DOHH2 (cell line): Measurements from ENCODE around the gene CA14.

ENCODE experiments used
- H3F3A ChIP-seq: fragments of 200-600 bp; sonication (generic), shearing (Covaris generic); 2 replicates; pipeline ENCODE4 v1.6.0; 2016; ENCODE audit warnings: antibody characterized with exemption, mild to moderate bottlenecking; ENCODE audit not compliant: control insufficient read depth, insufficient read depth
- H3K27ac ChIP-seq: fragments of 200-600 bp; sonication (generic); 2 replicates; pipeline ENCODE4 v1.5.1; 2014; ENCODE audit warnings: low read depth, mild to moderate bottlenecking, low read length, moderate library complexity
- H3K27me3 ChIP-seq: fragments of 200-600 bp; sonication (generic); 2 replicates; pipeline ENCODE4 v1.6.1; 2014; ENCODE audit warnings: mild to moderate bottlenecking, low read length, mixed read lengths; ENCODE audit not compliant: control insufficient read depth
- H3K36me3 ChIP-seq: fragments of 200-600 bp; sonication (generic); 2 replicates; pipeline ENCODE4 v1.6.1; 2014; ENCODE audit warnings: mild to moderate bottlenecking, low read length, moderate library complexity, mixed read lengths; ENCODE audit not compliant: control insufficient read depth
- H3K4me1 ChIP-seq: fragments of 200-600 bp; sonication (generic); 2 replicates; pipeline ENCODE4 v1.6.1; 2014; ENCODE audit warnings: mild to moderate bottlenecking, low read length, mixed read lengths; ENCODE audit not compliant: control insufficient read depth
- H3K4me2 ChIP-seq: fragments of 200-600 bp; sonication (generic); 2 replicates; pipeline ENCODE4 v1.6.0; 2014; ENCODE audit warnings: mild to moderate bottlenecking, low read length, moderate library complexity
- H3K4me3 ChIP-seq: fragments of 200-600 bp; sonication (generic); 2 replicates; pipeline ENCODE4 v1.5.1; 2014; ENCODE audit warnings: mild to moderate bottlenecking, low read length, mixed read lengths
- H3K79me2 ChIP-seq: fragments of 200-600 bp; sonication (generic); 2 replicates; pipeline ENCODE4 v1.6.1; 2014; ENCODE audit warnings: mild to moderate bottlenecking, low read length, mixed read lengths; ENCODE audit not compliant: control insufficient read depth
- H3K9me2 ChIP-seq: fragments of 200-600 bp; sonication (generic); replicated peaks from 2 replicates; pipeline ENCODE4 v1.6.1; 2014; ENCODE audit warnings: mild to moderate bottlenecking, low read length, mixed read lengths; ENCODE audit not compliant: control insufficient read depth
- H3K9me3 ChIP-seq: fragments of 200-600 bp; sonication (generic); 2 replicates; pipeline ENCODE4 v1.6.1; 2014; ENCODE audit warnings: antibody characterized with exemption, low read length, mixed read lengths; ENCODE audit not compliant: control insufficient read depth, insufficient read depth
- H4K20me1 ChIP-seq: fragments of 200-600 bp; sonication (generic); 2 replicates; pipeline ENCODE4 v1.6.0; 2014; ENCODE audit warnings: low read depth, mild to moderate bottlenecking, antibody characterized with exemption, low read length, moderate library complexity; ENCODE audit not compliant: control insufficient read depth, insufficient read depth
- CTCF ChIP-seq: fragments of 200-600 bp; sonication (generic); IDR thresholded peaks from one replicate; pipeline ENCODE4 v1.5.1; 2014; ENCODE audit warnings: antibody characterized with exemption, mild to moderate bottlenecking, low read depth, low read length; ENCODE audit not compliant: poor library complexity, severe bottlenecking
- EZH2phosphoT487 ChIP-seq: fragments of 200-600 bp; sonication (generic); IDR thresholded peaks from 2 replicates; pipeline ENCODE4 v1.6.1; 2017; ENCODE audit warnings: borderline replicate concordance, mild to moderate bottlenecking, antibody characterized with exemption, low read length, moderate library complexity, mixed read lengths

Gene CA14

GRCh38 chr1:150256554-150257341 is 826 bp upstream of the CA14 start:
- no peak for TF ChIP-seq EZH2phosphoT487
- Histone ChIP-seq H3K27me3 (peaks cover 42% of the 10 kb centered on the region), H3K36me3 (no peaks in the 10 kb centered on the region), H3F3A (no peaks in the 10 kb centered on the region), H3K9me2 (no peaks in the 10 kb centered on the region), H3K4me3 (no peak overlapping the region), H4K20me1 (no peaks in the 10 kb centered on the region), H3K9me3 (no peaks in the 10 kb centered on the region), H3K4me2 (peak overlapping the region; percentile 70), H3K4me1 (peaks cover 25% of the 10 kb centered on the region), H3K79me2 (no peaks in the 10 kb centered on the region), H3K27ac (no peak overlapping the region)

GRCh38 chr1:150259217-150259616 is 1.6 kb downstream of the CA14 start:
- TF ChIP-seq CTCF, result no peak
- no peak for TF ChIP-seq EZH2phosphoT487
- Histone ChIP-seq H3K4me2 (no peak overlapping the region), H3K79me2 (no peaks in the 10 kb centered on the region), H3K27ac (no peak overlapping the region), H3K36me3 (no peaks in the 10 kb centered on the region), H3K4me1 (peaks cover 35% of the 10 kb centered on the region), H3K27me3 (peaks cover 42% of the 10 kb centered on the region), H3K4me3 (no peak overlapping the region), H3K9me3 (no peaks in the 10 kb centered on the region), H4K20me1 (no peaks in the 10 kb centered on the region), H3F3A (peaks cover 4% of the 10 kb centered on the region), H3K9me2 (no peaks in the 10 kb centered on the region)

- TF ChIP-seq CTCF, result no peak
- TF ChIP-seq EZH2phosphoT487, result no peak
- Histone ChIP-seq H3K4me3 (no peak overlapping the region), H3K79me2 (no peaks in the 10 kb centered on the region), H3K36me3 (peaks cover 7% of the 10 kb centered on the region; the same call in 1 of the 2 replicates), H3F3A (peaks cover 4% of the 10 kb centered on the region), H3K4me1 (peaks cover 35% of the 10 kb centered on the region), H3K9me2 (no peaks in the 10 kb centered on the region), H3K27me3 (peaks cover 40% of the 10 kb centered on the region), H3K4me2 (no peak overlapping the region), H4K20me1 (no peaks in the 10 kb centered on the region), H3K9me3 (no peaks in the 10 kb centered on the region), H3K27ac (no peak overlapping the region)
Observed at GRCh38 chr1:150259758-150260669, 2.4 kb downstream of the CA14 start.

- Histone ChIP-seq H3F3A (peaks cover 4% of the 10 kb centered on the region), H3K9me2 (no peaks in the 10 kb centered on the region), H3K27me3 (peaks cover 36% of the 10 kb centered on the region), H3K4me1 (peaks cover 25% of the 10 kb centered on the region), H3K4me3 (no peak overlapping the region), H3K4me2 (no peak overlapping the region), H3K9me3 (no peaks in the 10 kb centered on the region), H3K27ac (no peak overlapping the region), H4K20me1 (no peaks in the 10 kb centered on the region), H3K79me2 (peaks cover 3% of the 10 kb centered on the region; the same call in 1 of the 2 replicates), H3K36me3 (peaks cover 20% of the 10 kb centered on the region)
- TF ChIP-seq EZH2phosphoT487, result no peak
- no peak for TF ChIP-seq CTCF
Observed at GRCh38 chr1:150261367-150261766, 3.8 kb downstream of the CA14 start.
